AG04449 (cell line): ENCODE measurements around the gene ARID3B.

Experiments
- CTCF ChIA-PET: fragments of 350-600 bp; formaldehyde crosslinking; extraction: SDS; loops from one replicate; lab custom pipeline; 2021; ENCODE audit warnings: antibody characterized with exemption; lab: Yijun Ruan, JAX
- POLR2A ChIA-PET: fragments of 400-600, 350-600 bp; formaldehyde crosslinking; extraction: SDS; loops from one replicate; lab custom pipeline; 2020; ENCODE audit warnings: antibody characterized with exemption, inconsistent platforms; lab: Yijun Ruan, JAX
- DNase-seq: peaks from one replicate; pipeline ENCODE4 v3.0.0-alpha.2; 2010; ENCODE audit warnings: low read depth, low spot score
- H3K4me3 ChIP-seq: 2 replicates; pipeline ENCODE4 v1.5.1; 2011; ENCODE audit warnings: low read depth, mild to moderate bottlenecking, control low read depth, low read length
- TF ChIP-seq, protein P1 (sequence below): IDR thresholded peaks from one replicate; pipeline ENCODE4 v1.5.1; 2011; ENCODE audit warnings: mild to moderate bottlenecking, moderate library complexity, low read length, control low read depth, inconsistent platforms; ENCODE audit not compliant: insufficient read depth; ENCODE audit errors: missing control alignments

Gene ARID3B

DNA sequence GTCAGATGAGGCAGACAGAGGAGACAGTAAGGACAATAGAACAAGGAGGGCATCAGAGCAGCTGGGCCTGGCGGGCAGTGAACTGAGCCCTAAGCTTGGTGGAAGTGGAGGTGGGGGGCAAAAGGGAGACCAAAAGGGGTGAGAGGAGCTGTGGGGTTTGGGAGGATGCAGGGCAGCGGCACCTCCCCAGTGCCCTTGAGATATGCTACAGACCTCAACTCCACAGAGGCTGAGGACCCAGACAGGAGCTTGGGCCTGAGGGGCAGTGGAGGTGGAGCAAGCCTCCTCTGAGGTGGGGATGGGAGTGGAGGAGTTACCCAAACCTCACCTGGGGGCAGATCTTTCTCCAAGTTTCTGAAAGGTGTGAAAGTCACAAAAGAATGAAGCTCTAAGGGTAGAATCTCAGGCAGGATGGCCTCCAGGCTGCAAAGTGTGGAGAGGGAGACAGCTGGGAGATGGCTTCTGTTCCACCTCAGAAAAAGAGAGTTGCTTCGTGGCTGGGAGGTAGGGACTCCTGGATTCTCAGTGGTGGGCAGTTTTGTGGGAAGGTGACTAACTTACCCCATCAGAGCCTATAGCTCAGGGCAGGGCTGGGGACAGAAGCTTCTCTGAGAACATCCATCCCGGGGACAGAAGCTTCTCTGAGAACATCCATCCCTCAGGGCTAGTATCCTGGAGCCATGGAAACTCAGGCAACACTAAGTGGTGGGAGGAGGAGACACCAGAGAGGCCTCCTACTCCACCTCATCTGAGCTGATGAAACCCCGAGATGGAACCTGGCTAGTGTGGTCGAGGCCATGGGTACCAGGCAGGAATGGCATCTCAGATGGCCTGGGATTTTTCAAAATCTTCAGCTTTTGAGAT, 72.3 kb downstream of the ARID3B start:
- DNase-seq, result no peak
- ChIA-PET CTCF (interaction anchor here (2.0 to 46.3 kb wide), 4 partner anchors 23 to 239 kb away, joined by 5 to 1672 read pairs (median 176); partner anchors contain the start of gene CSK), POLR2A (interaction anchor here (0.5 to 3.3 kb wide), 6 partner anchors 13 to 325 kb away, joined by 3 to 22 read pairs (median 3); partner anchors contain the start of gene COX5A)
- TF ChIP-seq, protein P1, sequence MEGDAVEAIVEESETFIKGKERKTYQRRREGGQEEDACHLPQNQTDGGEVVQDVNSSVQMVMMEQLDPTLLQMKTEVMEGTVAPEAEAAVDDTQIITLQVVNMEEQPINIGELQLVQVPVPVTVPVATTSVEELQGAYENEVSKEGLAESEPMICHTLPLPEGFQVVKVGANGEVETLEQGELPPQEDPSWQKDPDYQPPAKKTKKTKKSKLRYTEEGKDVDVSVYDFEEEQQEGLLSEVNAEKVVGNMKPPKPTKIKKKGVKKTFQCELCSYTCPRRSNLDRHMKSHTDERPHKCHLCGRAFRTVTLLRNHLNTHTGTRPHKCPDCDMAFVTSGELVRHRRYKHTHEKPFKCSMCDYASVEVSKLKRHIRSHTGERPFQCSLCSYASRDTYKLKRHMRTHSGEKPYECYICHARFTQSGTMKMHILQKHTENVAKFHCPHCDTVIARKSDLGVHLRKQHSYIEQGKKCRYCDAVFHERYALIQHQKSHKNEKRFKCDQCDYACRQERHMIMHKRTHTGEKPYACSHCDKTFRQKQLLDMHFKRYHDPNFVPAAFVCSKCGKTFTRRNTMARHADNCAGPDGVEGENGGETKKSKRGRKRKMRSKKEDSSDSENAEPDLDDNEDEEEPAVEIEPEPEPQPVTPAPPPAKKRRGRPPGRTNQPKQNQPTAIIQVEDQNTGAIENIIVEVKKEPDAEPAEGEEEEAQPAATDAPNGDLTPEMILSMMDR, result no peak
- H3K4me3 ChIP-seq, result no peak overlapping the region

DNA sequence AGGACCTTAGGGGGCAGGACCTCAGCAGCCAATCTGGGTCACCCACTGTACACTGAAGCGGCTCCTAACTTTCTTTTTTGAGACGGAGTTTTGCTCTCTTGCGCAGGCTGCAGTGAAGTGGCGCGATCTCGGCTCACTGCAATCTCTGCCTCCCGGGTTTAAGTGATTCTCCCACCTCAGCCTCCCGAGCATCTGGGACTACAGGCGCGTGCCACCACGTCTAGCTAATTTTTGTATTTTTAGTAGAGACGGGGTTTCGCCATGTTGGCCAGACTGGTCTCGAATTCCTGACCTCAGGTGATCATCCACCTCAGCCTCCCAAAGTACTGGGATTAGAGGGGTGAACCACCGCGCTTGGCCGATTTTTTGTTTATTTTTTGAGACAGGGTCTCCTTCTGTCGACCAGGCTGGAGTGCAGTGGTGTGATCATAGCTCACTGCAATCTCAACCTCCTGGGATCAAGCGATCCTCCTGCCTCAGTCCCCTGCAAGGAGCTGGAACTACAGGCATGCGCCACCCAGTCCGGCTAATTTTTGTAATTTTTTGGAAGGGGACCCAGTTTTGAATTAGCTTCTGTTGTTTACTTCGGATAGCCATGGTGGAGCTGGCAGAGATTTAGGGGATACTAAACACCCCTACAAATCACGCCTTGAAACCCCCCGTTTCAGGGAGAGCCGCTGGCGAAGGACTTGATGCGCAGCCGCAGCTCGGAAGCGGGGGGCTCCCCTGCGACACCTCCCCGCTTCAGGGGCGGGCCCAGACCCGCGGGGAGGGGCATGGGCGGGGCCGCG, 73.1 kb downstream of the ARID3B start:
- ChIA-PET POLR2A (interaction anchor here (0.8 to 3.3 kb wide), 5 partner anchors 13 to 324 kb away, joined by 3 to 22 read pairs (median 4); partner anchors contain the start of genes ARID3B and COX5A), CTCF (interaction anchor here (1.2 to 46.3 kb wide), 5 partner anchors 13 to 239 kb away, joined by 4 to 1672 read pairs (median 15); partner anchors contain the start of gene CSK)
- TF ChIP-seq, protein P1, result no peak
- DNase-seq, result no peak
- peak overlapping the region; percentile 97 for H3K4me3 ChIP-seq

DNA sequence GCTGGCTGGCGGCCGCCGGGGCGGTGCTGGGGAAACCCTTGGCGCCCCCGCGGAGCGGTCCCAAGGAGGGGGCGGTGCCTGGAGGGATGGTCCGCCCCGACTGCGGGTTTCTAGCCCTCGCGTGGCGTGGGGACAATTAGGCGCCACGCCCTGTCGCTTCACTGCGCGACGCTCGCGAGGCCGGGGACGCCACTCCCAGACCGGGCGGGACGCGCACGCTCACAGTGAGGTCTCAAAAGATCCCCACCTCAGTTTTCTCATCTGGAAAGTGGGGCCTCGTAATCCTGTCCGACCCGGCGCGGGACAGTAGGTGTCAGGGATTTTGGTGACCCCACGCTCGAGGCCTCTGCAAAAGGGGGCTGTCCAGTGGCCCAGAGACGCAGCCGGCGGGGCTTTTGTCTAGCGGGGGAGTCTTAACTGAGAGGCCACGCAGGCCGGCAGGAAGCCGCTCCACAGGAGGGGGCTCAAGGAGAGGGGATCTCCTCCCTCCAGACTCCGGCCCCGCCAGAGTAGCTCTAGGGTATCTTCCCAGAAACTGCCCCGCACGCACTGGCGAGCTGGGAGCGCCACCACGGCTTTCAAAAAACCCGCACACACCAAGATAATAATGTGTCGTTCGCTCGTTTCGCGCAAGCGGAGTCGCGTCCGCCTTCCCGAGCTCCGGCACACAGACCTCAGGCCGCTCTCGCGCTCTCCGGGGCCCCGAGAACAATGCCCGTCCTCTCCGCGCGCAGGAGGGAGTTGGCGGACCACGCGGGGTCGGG, 73.9 kb downstream of the ARID3B start:
- CTCF ChIA-PET, result interaction anchor here (1.0 to 46.3 kb wide), 6 partner anchors 14 to 240 kb away, joined by 3 to 1672 read pairs (median 10); partner anchors contain the start of gene CSK
- DNase-seq, result no peak
- POLR2A ChIA-PET, result interaction anchor here (0.9 to 3.3 kb wide), 5 partner anchors 9 to 231 kb away, joined by 3 to 22 read pairs (median 6); partner anchors contain the start of gene ARID3B
- TF ChIP-seq, protein P1, result no peak
- H3K4me3 ChIP-seq, result peak overlapping the region; percentile 97

DNA sequence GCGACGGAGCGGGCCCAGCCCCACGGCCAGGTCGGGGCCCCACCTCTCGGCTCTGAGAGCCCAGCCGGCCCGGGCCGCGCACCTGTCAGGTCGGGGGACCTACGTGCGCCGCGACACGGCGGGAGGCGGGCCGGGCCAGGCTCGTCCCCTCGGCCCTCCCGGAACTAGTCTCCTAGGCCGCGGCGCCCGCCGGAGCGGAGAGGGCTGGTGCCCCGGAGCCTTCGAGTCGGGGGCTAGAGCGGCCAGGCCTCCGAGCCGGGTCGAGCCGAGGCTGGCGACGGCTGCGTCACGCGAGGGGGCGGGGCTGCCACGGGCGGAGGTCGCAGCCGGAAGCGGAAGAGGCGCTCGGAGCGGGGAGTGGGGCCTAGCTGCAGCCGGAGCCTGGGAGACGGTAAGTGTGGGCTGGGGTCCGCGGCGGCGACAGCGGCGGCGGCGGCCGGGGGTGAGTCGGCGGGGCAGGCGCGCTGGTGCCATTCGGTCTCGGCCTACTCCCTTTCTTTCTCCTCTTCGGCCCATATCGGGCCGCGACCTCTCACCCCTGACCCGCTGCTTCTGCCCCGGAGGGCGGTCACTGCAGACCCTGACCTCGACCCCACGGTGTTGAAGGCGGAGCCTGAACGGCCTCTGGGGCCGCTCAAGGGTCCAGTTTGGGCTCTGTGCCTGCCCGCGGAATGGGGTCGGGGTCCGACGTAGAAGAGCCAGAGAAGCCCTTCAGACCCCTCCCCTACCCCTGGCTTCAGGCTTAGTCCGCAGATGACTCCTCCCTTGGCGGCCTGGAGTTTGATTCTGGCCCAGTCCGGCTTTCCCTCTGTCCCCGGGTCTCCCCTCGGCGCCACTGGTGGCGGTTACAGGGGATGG, 74.7 kb downstream of the ARID3B start, which contains the start of gene CLK3:
Gene CLK3 (plus strand): TSS at position 329 of the 858 bp plus-strand sequence. CDS start 3,361 bp downstream, outside the sequence.
- TF ChIP-seq, protein P1, result no peak
- ChIA-PET POLR2A (interaction anchor here (0.9 to 3.3 kb wide), 7 partner anchors 8 to 232 kb away, joined by 3 to 22 read pairs (median 5); partner anchors contain the start of genes ARID3B and UBL7), CTCF (interaction anchor here (1.0 to 46.3 kb wide), 9 partner anchors 11 to 339 kb away, joined by 3 to 1672 read pairs (median 22); partner anchors contain the start of gene CSK)
- peak; percentile 41 for DNase-seq
- peak within 1 kb of the TSS; percentile 97 for H3K4me3 ChIP-seq

DNA sequence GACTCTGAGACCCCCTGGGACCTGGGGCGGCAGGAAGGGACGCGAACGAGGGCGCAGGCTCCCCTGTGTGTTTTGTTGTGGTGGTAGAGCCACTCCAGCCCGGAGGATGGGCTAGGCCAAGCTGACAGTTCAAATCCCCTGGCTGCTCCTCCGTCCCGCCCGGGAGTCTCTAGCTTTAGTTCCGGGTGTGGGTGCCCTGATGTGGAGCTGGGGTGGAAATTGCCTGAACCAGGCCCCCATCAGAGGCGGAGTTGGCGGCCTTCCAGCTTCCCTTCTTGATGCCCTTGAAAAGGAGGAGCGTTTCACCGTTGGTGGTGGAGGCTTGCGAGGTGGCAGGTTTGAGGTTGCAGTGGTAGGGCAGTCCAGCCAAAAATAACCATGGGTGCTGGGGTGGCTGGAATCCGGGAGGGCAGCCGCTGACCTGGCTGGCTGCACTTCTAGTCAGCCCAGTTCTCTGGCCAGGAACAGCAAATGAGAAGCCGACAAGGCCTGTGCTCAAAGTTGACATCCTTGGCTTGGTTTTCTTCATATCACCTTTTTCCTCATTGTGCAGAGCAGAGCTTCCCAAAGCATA, 75.4 kb downstream of the ARID3B start:
- H3K4me3 ChIP-seq, result peak overlapping the region; percentile 97
- TF ChIP-seq, protein P1, result no peak
- POLR2A ChIA-PET, result interaction anchor here (0.9 to 3.3 kb wide), 6 partner anchors 9 to 232 kb away, joined by 3 to 22 read pairs (median 6); partner anchors contain the start of genes ARID3B and UBL7
- CTCF ChIA-PET, result interaction anchor here (0.8 to 46.3 kb wide), 10 partner anchors 11 to 338 kb away, joined by 3 to 1672 read pairs (median 13); partner anchors contain the start of gene CSK
- no peak for DNase-seq
